Inferior parietal cortex (tissue), 1 donor: ENCODE measurements around the gene DLX4.

ENCODE experiments used
- DNase-seq: peaks from one replicate; pipeline ENCODE4 v3.0.0-alpha.2; 2016; ENCODE audit errors: extremely low spot score

The DLX4 gene

GRCh38 chr17:49969134-49969759, at the start of gene DLX4:
DLX4 (plus strand) TSS chr17:49969190; CDS start chr17:49969469, 279 bp downstream.
- DNase-seq, result no peak

GRCh38 chr17:49920030-49920769, 48.8 kb upstream of the DLX4 start:
- no peak for DNase-seq

GRCh38 chr17:49922095-49922494, 46.9 kb upstream of the DLX4 start:
- no peak for DNase-seq

- no peak for DNase-seq
Observed at GRCh38 chr17:49924116-49924515, 44.9 kb upstream of the DLX4 start.

GRCh38 chr17:49924589-49924988, 44.4 kb upstream of the DLX4 start:
- DNase-seq, result no peak

- DNase-seq, result no peak
Observed at GRCh38 chr17:49925921-49926320, 43.1 kb upstream of the DLX4 start.

GRCh38 chr17:49926886-49927285, 42.1 kb upstream of the DLX4 start:
- no peak for DNase-seq

- no peak for DNase-seq
Observed at GRCh38 chr17:49928126-49928800, 40.7 kb upstream of the DLX4 start.

- DNase-seq, result no peak
Observed at GRCh38 chr17:49928837-49929475, 40.0 kb upstream of the DLX4 start.

- DNase-seq, result no peak
Observed at GRCh38 chr17:49930880-49931279, 38.1 kb upstream of the DLX4 start.

GRCh38 chr17:49931416-49932137, 37.4 kb upstream of the DLX4 start:
- DNase-seq, result no peak

GRCh38 chr17:49932138-49932723, 36.8 kb upstream of the DLX4 start:
- no peak for DNase-seq

GRCh38 chr17:49932901-49933300, 36.1 kb upstream of the DLX4 start:
- DNase-seq, result no peak

- DNase-seq, result no peak
Observed at GRCh38 chr17:49935526-49936210, 33.3 kb upstream of the DLX4 start.

- DNase-seq, result no peak
Observed at GRCh38 chr17:49936386-49936785, 32.6 kb upstream of the DLX4 start.

GRCh38 chr17:49939318-49939717, 29.7 kb upstream of the DLX4 start:
- DNase-seq, result no peak

GRCh38 chr17:49941427-49941826, 27.6 kb upstream of the DLX4 start:
- DNase-seq, result no peak

- DNase-seq, result no peak
Observed at GRCh38 chr17:49942947-49943346, 26.0 kb upstream of the DLX4 start.

- DNase-seq, result no peak
Observed at GRCh38 chr17:49944273-49944870, 24.6 kb upstream of the DLX4 start.

GRCh38 chr17:49946208-49946607, 22.8 kb upstream of the DLX4 start:
- DNase-seq, result no peak
